ENCODE measurements around the gene MAP4K3.

GRCh38 chr2:39311469-39311868, 125.6 kb downstream of the MAP4K3 start:
- TF ChIP-seq SETDB1 (IDR thresholded peaks at IDR 0.05; ENCODE audit: insufficient read length, low read length) (no peak), YY1 (tag by site-specific recombination; IDR thresholded peaks at IDR 0.05) (no peak), CTCF (tag by site-specific recombination; IDR thresholded peaks at IDR 0.05) (no peak), ZNF555 (tag by site-specific recombination; conservative IDR thresholded peaks at IDR 0.05) (no peak), ZFP69B (tag by site-specific recombination; IDR thresholded peaks at IDR 0.05) (no peak), ZEB2 (tag by site-specific recombination; IDR thresholded peaks at IDR 0.05) (no peak)
- TF ChIP-seq, protein P1, sequence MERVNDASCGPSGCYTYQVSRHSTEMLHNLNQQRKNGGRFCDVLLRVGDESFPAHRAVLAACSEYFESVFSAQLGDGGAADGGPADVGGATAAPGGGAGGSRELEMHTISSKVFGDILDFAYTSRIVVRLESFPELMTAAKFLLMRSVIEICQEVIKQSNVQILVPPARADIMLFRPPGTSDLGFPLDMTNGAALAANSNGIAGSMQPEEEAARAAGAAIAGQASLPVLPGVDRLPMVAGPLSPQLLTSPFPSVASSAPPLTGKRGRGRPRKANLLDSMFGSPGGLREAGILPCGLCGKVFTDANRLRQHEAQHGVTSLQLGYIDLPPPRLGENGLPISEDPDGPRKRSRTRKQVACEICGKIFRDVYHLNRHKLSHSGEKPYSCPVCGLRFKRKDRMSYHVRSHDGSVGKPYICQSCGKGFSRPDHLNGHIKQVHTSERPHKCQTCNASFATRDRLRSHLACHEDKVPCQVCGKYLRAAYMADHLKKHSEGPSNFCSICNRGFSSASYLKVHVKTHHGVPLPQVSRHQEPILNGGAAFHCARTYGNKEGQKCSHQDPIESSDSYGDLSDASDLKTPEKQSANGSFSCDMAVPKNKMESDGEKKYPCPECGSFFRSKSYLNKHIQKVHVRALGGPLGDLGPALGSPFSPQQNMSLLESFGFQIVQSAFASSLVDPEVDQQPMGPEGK (tag by site-specific recombination; IDR thresholded peaks at IDR 0.05), result no peak
